ENCODE data around the gene SPPL2B.

The SPPL2B gene

GRCh38 chr19:2337329-2337707 is 8.8 kb downstream of the SPPL2B start:
- H3K27me3 ChIP-seq (ENCODE audit: control insufficient read depth, insufficient read depth, low read length), result no peaks in the 10 kb centered on the region
- H3K4me1 ChIP-seq (ENCODE audit: control insufficient read depth, insufficient read depth, low read length), result peaks cover 34% of the 10 kb centered on the region
- H3K9me3 ChIP-seq (ENCODE audit: control insufficient read depth, low read length), result no peaks in the 10 kb centered on the region
- H3K36me3 ChIP-seq (ENCODE audit: control insufficient read depth, insufficient read depth, low read length), result no peaks in the 10 kb centered on the region
- no peak overlapping the region for H3K9ac ChIP-seq (ENCODE audit: low read length)
- H3K4me3 ChIP-seq (ENCODE audit: low read length), result no peak overlapping the region

DNA sequence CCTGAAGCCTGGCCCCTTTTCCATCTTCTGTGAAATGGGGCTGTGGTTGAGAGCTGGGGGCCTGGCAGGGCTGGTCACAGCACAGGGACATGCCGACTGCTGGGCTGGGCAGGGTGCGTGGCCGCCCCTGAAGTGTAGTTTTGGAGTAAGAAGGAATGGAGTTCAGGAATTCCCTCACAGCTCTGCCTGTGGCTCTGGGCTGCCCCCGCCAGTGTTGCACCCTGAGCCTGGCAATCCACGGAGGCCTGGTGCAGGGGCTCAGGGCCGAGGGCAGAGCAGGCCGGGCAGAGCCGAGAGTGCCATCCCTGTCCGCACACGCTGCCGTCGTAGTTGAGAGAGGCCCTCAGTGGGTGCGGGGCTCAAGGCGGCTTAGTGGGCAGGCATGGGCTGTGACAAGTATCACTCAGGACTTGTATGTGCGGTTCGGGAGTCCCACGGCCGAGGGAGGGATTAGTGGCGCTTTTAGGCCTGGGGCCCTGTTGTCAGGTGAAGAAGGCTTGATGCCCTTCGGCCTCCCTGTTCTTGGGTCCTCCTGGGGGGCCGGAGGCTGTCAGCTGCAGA is 9.7 kb downstream of the SPPL2B start:
- Histone ChIP-seq H3K4me1 (ENCODE audit: control insufficient read depth, insufficient read depth, low read length) (peaks cover 26% of the 10 kb centered on the region), H3K4me3 (ENCODE audit: low read length) (no peak overlapping the region), H3K9ac (ENCODE audit: low read length) (no peak overlapping the region), H3K27me3 (ENCODE audit: control insufficient read depth, insufficient read depth, low read length) (no peaks in the 10 kb centered on the region), H3K36me3 (ENCODE audit: control insufficient read depth, insufficient read depth, low read length) (no peaks in the 10 kb centered on the region), H3K9me3 (ENCODE audit: control insufficient read depth, low read length) (no peaks in the 10 kb centered on the region)

DNA sequence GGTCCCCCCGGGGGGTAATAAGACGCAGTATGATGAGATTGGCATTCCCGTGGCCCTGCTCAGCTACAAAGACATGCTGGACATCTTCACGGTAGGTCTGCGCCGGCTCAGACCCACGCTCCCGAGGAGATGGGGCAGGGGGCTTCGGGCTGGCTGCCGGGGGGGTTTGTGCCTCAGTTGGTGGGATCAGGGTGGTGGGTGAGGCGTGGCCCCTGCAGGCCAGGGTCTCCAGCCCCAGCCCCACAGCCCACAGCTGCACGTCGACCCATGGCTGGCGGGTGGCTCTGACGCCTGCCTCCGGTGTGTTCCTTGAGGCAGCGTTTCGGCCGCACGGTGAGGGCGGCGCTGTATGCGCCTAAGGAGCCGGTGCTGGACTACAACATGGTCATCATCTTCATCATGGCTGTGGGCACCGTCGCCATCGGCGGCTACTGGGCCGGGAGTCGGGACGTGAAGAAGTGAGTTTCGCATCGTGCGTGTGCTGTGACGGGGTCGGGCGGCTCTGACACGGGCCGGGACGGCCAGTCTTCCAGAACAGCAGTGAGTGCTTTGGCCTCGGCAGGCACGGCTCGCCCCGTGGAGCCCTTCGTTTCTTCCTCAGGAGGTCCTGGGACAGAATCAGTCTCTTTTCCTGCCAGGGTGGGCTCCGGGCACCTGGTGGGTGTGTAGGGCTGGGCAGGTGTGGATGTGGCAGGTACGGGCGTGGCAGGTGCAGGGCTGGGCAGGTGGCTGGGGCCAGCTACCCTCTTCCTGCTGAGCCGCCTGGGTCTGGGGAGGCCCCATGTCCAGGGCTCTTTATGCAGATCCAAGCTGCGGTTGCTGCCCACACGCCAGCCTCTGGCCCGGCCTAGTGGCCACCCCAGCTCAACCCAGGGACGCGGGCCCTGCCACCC is 10.5 kb downstream of the SPPL2B start:
- Histone ChIP-seq H3K27me3 (ENCODE audit: control insufficient read depth, insufficient read depth, low read length) (no peaks in the 10 kb centered on the region), H3K36me3 (ENCODE audit: control insufficient read depth, insufficient read depth, low read length) (no peaks in the 10 kb centered on the region), H3K4me3 (ENCODE audit: low read length) (no peak overlapping the region), H3K9me3 (ENCODE audit: control insufficient read depth, low read length) (no peaks in the 10 kb centered on the region), H3K4me1 (ENCODE audit: control insufficient read depth, insufficient read depth, low read length) (peaks cover 18% of the 10 kb centered on the region), H3K9ac (ENCODE audit: low read length) (no peak overlapping the region)

GRCh38 chr19:2339644-2340310 is 11.3 kb downstream of the SPPL2B start:
- H3K4me3 ChIP-seq (ENCODE audit: low read length), result no peak overlapping the region
- H3K4me1 ChIP-seq (ENCODE audit: control insufficient read depth, insufficient read depth, low read length), result peaks cover 10% of the 10 kb centered on the region
- no peaks in the 10 kb centered on the region for H3K36me3 ChIP-seq (ENCODE audit: control insufficient read depth, insufficient read depth, low read length)
- H3K9me3 ChIP-seq (ENCODE audit: control insufficient read depth, low read length), result no peaks in the 10 kb centered on the region
- H3K9ac ChIP-seq (ENCODE audit: low read length), result no peak overlapping the region
- H3K27me3 ChIP-seq (ENCODE audit: control insufficient read depth, insufficient read depth, low read length), result no peaks in the 10 kb centered on the region

DNA sequence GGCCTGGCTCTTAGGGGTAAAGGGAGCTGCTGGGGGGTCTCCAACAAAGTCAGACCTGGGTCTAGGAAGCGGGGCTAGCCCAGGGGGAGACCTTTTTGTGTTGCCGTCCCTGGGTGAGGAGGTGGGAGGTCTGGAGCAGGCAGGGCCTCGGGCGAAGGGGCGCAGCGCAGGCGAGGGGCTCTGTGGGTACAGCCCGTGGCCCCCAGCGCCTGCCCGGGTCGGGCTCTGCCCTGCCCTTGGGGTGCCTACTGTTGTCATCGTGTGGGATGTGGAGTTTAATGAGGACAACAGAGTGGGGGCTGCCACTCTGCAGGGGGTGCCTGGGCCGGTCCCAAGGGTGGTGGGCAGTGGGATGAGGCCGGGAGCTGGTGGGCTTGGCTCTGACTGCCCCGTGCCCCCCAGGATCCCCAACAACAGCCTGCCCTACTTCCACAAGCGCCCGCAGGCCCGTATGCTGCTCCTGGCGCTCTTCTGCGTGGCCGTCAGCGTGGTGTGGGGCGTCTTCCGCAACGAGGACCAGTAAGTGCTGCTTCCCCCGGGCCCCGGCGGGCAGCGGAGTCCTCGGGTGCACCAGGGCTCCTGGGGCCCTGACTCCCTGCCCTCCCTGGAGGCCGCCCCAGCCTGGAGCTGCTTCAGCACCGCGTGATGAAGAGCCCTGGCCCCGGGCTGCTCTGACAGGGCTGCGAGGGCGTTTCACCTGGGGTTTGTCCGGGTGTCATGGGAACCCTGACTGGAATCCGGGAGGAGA is 12.2 kb downstream of the SPPL2B start:
- H3K27me3 ChIP-seq (ENCODE audit: control insufficient read depth, insufficient read depth, low read length), result no peaks in the 10 kb centered on the region
- peaks cover 15% of the 10 kb centered on the region for H3K4me1 ChIP-seq (ENCODE audit: control insufficient read depth, insufficient read depth, low read length)
- H3K9me3 ChIP-seq (ENCODE audit: control insufficient read depth, low read length), result no peaks in the 10 kb centered on the region
- H3K4me3 ChIP-seq (ENCODE audit: low read length), result no peak overlapping the region
- no peaks in the 10 kb centered on the region for H3K36me3 ChIP-seq (ENCODE audit: control insufficient read depth, insufficient read depth, low read length)
- H3K9ac ChIP-seq (ENCODE audit: low read length), result no peak overlapping the region

DNA sequence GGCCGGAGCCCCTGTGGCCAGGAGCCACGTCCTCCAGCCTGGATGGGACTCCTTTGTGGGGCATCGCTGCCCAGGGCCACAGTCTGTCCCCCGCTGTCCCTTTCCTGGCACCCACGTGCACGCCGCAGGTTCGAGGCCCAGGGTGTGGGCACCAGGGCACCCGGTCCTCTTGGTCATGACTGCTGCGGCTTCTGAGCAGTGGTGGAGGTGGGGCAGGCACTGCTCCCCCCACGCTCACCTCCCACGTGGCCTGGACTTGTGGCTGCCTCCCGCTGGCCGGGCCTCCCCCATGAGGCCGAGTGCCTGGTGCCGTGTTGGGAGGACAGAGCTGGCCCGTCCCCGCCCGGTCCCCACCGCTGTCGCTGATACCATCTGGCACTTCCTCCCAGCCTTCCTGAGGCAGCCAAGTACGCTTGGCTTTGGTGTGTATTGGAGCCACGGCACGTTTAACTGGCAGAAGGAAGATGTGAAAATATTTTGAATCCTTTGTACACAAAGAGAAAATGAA is 12.8 kb downstream of the SPPL2B start:
- Histone ChIP-seq H3K9ac (ENCODE audit: low read length) (no peak overlapping the region), H3K36me3 (ENCODE audit: control insufficient read depth, insufficient read depth, low read length) (no peaks in the 10 kb centered on the region), H3K9me3 (ENCODE audit: control insufficient read depth, low read length) (no peaks in the 10 kb centered on the region), H3K4me1 (ENCODE audit: control insufficient read depth, insufficient read depth, low read length) (peaks cover 22% of the 10 kb centered on the region), H3K27me3 (ENCODE audit: control insufficient read depth, insufficient read depth, low read length) (no peaks in the 10 kb centered on the region), H3K4me3 (ENCODE audit: low read length) (no peak overlapping the region)

- no peak overlapping the region for H3K4me3 ChIP-seq (ENCODE audit: low read length)
- H3K36me3 ChIP-seq (ENCODE audit: control insufficient read depth, insufficient read depth, low read length), result no peaks in the 10 kb centered on the region
- H3K27me3 ChIP-seq (ENCODE audit: control insufficient read depth, insufficient read depth, low read length), result no peaks in the 10 kb centered on the region
- no peaks in the 10 kb centered on the region for H3K9me3 ChIP-seq (ENCODE audit: control insufficient read depth, low read length)
- no peak overlapping the region for H3K9ac ChIP-seq (ENCODE audit: low read length)
- peaks cover 24% of the 10 kb centered on the region for H3K4me1 ChIP-seq (ENCODE audit: control insufficient read depth, insufficient read depth, low read length)
Observed at GRCh38 chr19:2341982-2342381, 13.5 kb downstream of the SPPL2B start.

DNA sequence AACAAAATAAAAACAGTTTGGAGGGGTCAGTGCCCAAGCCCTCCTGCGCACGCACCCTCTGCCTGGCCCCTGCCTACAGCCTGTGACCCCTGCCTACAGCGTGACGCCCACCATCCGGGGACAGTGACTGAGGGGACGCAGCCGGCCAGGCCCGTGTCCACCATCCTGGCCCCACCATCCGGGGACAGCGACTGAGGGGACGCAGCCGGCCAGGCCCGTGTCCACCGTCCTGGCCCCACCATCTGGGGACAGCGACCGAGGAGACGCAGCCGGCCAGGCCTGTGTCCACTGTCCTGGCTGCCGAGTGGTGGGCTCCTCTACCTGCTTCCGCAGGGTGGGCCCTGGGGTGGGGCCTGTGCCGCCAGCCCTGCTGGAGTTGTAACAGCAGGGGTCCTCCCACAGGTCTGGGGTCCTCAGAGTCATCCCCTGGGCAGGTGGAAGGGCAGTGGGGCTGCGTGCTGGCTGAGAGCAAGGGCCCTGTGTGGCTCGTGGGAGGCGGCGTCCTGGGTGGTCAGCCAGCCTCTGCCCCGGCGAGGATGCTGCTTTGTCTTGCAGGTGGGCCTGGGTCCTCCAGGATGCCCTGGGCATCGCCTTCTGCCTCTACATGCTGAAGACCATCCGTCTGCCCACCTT is 14.3 kb downstream of the SPPL2B start:
- H3K4me3 ChIP-seq (ENCODE audit: low read length), result no peak overlapping the region

DNA sequence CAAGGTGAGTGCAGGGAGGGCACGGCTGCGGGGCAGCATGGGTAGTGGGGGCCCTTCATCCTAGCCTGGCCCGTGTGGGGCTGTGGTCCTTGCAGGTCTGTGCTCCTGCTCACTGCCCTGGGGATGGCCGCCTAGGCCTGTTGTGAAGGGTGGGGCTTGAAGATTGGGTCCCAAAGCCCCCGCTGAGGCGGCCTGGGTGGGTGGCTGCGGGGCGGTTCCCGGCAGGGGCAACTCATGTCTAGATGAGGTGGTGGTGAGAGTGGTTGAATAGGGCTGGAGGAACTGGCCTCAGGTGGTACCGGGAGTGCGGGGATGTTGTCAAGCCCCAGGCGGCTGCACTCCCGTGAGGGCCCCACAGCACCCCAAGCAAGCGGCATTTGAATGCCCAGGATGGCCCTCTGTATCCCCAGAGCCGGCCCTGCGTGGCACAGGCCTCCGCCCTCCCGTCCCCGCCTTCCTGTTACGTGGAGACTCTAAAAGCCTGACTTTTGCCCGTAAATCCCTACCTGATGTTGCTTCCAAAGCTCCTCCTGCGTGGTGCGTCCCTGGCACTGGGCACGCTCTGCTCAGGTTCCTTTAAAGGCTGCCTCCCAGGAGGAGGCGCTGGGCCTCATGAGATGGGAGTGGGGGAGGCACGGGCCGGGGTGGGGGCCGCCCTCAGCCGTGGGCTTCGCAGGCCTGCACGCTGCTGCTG is 15.0 kb downstream of the SPPL2B start:
- Histone ChIP-seq H3K36me3 (ENCODE audit: control insufficient read depth, insufficient read depth, low read length) (no peaks in the 10 kb centered on the region), H3K9me3 (ENCODE audit: control insufficient read depth, low read length) (no peaks in the 10 kb centered on the region), H3K9ac (ENCODE audit: low read length) (no peak overlapping the region), H3K4me3 (ENCODE audit: low read length) (no peak overlapping the region), H3K4me1 (ENCODE audit: control insufficient read depth, insufficient read depth, low read length) (peaks cover 24% of the 10 kb centered on the region), H3K27me3 (ENCODE audit: control insufficient read depth, insufficient read depth, low read length) (no peaks in the 10 kb centered on the region)

More for the DNA sequence above, 14.3 kb downstream of the SPPL2B start:
- Histone ChIP-seq H3K36me3 (ENCODE audit: control insufficient read depth, insufficient read depth, low read length) (no peaks in the 10 kb centered on the region), H3K4me1 (ENCODE audit: control insufficient read depth, insufficient read depth, low read length) (peaks cover 24% of the 10 kb centered on the region), H3K9ac (ENCODE audit: low read length) (no peak overlapping the region), H3K27me3 (ENCODE audit: control insufficient read depth, insufficient read depth, low read length) (no peaks in the 10 kb centered on the region), H3K9me3 (ENCODE audit: control insufficient read depth, low read length) (no peaks in the 10 kb centered on the region)

GRCh38 chr19:2344381-2344870 is 15.9 kb downstream of the SPPL2B start:
- no peaks in the 10 kb centered on the region for H3K36me3 ChIP-seq (ENCODE audit: control insufficient read depth, insufficient read depth, low read length)
- no peak overlapping the region for H3K9ac ChIP-seq (ENCODE audit: low read length)
- H3K27me3 ChIP-seq (ENCODE audit: control insufficient read depth, insufficient read depth, low read length), result no peaks in the 10 kb centered on the region

DNA sequence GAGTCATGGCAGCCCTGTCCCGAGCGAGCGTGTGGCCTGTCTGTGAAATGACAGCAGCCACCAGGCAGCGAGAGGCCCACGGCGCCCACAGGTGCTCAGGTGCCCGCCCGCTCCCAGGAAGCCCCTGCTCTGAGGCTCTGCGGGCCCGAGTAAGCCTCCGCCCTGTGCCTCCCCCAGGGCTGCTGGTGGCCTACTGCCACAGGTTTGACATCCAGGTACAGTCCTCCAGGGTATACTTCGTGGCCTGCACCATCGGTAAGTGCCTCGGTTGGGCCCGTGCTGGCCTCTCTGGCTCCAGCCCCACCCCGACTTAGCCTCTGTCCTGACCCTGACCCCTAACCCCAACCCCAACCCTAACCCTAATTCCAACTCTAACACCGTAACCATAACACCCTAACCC is 16.6 kb downstream of the SPPL2B start:
- Histone ChIP-seq H3K9me3 (ENCODE audit: control insufficient read depth, low read length) (no peaks in the 10 kb centered on the region), H3K36me3 (ENCODE audit: control insufficient read depth, insufficient read depth, low read length) (no peaks in the 10 kb centered on the region), H3K9ac (ENCODE audit: low read length) (no peak overlapping the region), H3K4me3 (ENCODE audit: low read length) (no peak overlapping the region), H3K4me1 (ENCODE audit: control insufficient read depth, insufficient read depth, low read length) (peaks cover 15% of the 10 kb centered on the region), H3K27me3 (ENCODE audit: control insufficient read depth, insufficient read depth, low read length) (no peaks in the 10 kb centered on the region)

More at GRCh38 chr19:2344381-2344870, 15.9 kb downstream of the SPPL2B start:
- Histone ChIP-seq H3K4me3 (ENCODE audit: low read length) (no peak overlapping the region), H3K4me1 (ENCODE audit: control insufficient read depth, insufficient read depth, low read length) (peaks cover 17% of the 10 kb centered on the region), H3K9me3 (ENCODE audit: control insufficient read depth, low read length) (no peaks in the 10 kb centered on the region)

Measured in mucosa of stomach (tissue), 1 donor.